Left forelimb (tissue), 1 donor: ENCODE data around the gene MOSPD2.

Experiments used
- DNase-seq: peaks from one replicate; pipeline ENCODE4 v3.0.0-alpha.2; 2018; ENCODE audit warnings: low spot score

MOSPD2 gene

DNA sequence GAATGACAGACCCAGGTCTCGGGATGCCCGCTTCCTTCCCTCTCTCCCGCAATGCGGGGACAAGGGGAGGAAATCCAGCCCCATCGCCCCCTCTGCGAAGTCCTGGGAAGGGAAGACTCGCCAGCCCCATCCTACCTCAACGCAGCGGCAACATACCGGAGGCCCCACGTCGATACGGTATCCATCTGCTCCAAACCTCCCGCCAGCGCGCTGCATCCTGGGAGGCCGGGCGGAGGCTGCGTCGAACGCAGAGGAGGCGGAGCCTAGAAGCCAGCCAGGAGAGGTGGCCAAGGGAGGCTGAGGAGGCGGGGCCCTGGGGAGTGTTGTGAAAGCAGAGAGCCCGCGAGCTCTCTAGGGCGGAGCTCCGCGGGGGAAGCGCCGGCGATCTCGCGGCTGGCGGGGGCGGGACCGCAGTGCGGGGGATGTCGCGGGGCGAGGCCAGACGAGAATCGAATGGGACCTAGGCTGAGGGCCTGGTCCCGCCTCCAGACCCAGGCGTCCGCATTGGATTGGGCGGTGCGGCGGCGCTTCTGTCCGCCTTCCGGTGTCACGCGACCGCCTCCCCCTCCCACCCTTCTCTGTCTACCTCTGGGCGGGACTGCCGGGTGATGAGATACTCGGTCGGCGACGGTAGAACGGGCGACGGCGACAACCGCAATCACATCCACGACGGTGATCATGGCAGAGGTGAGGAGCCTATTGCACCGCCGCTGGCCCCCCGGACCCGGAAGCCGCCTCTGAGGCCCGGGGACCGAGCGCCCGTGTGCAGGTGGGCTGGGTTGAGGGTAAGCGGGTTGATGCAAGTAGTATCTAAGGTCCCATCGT is at the start of gene MOSPD2, which contains the start of gene FANCB:
Gene MOSPD2 (plus strand): TSS at position 571 of the 825 bp plus-strand sequence. CDS start 108 bp downstream, at position 679.
Gene FANCB (minus strand): TSS at position 219 of the 825 bp plus-strand sequence. CDS start 7,559 bp downstream, outside the sequence.
- peak; percentile 91 for DNase-seq

DNA sequence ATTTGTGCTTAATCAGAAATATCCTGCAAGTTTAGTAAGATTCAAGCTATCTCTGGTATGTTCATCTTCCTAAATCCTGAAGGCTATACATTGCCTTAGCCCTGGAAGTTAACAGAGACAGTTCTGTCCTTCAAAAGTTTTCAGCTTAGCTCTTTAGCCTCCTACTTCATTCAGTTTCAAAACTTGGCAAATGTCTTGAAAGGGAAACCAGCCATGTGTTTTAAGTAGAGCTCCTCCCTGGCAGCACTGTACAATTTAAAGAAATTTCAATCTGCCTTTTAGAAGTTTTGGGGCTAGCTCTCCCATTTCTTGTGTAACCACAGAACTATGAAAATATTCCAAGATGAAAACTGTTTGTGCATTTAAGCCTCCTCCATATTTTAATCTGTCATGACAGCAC is 47.4 kb upstream of the MOSPD2 start:
- DNase-seq, result no peak

DNA sequence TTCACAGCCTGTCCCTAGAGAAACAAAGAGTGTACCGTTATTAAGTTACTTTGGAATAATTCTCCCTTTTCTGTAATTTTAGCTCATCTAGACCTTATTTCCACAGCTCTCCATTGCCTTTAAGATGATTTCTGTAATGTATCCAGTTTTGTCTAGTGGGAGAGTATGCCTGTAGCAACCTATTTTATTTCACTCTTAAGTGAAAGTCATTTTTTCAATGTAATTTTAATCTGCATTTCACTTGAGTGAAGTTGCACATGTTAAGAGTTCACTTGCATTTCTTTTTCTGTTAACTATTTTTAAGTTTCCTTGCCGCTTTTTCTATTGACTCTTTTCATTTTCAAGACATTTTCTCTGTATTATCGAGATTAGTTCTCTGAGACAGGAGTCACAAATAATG is 46.9 kb upstream of the MOSPD2 start:
- no peak for DNase-seq

DNA sequence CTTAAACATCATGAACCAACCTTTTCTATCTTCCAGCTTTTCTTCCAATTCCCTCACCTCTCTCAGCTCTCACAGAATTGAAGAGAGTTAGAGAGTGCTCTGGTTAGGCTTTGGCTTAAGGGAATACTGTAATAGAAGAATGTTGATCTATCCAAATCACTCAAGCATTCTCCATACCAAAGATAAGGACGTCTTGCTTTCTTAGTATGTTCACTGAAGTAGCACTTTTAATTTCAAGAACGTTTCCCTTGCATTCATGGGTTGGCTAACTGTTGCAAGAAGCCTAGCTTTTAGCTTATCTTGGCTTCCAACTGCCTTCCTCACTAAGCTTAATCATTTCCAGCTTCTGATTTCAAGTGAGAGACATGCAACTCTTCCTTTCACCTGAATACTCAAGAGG is 43.6 kb upstream of the MOSPD2 start:
- no peak for DNase-seq

DNA sequence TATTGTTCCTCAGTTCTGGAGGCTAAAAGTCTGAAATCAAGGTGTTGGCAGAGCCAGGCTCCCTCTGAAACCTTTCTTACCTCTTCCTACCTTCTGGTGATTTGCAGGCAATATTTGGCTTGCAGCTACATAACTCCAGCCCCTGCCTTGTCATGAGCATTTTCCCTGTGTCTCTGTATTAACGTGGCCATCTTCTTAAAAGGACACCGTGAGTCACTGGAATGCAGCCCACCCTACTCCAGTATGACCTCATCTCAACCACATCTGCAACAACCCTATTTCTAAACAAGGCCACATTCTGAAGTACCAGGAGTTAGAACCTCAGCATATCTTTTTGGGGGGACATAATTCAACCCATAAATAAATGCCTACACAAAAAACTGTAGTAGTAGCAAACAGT is 41.1 kb upstream of the MOSPD2 start:
- DNase-seq, result no peak

DNA sequence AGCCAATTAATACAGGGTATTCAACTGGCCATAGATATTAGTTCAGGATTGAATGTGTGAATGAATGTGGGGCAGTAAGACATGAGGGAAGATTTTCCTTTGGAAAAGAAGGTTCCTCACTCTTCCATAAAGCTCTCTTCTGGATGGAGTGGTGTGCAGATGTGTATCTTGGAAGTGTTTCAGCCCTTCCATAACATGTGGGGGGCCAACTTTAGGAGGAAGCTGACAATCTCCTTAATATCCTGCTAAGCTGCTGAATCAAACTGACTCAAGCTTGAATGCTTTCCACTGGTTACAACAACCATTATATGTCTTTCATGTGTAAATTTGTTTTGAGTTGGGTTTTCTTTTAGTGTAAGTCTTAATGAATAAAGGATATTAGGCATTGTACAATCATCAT is 40.6 kb upstream of the MOSPD2 start:
- DNase-seq, result no peak

DNA sequence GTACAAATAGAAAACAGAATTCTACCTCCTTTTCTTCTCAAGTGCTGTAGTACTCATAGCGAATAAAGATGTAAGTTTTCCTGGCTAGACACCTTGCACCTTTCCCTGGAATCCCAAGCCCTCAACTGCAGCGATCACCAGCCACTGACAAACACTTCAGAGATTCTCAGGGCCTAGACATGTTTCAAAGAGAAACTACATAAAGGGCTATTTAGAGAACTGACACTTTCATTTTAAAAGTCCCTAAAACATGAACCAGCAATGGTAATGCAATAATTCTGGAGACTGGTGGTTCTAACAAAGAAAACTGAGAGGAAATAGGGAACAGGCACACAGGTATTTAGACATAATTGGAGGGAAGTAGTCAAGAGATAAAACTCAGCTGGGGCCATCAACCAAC is 36.1 kb upstream of the MOSPD2 start:
- DNase-seq, result no peak

DNA sequence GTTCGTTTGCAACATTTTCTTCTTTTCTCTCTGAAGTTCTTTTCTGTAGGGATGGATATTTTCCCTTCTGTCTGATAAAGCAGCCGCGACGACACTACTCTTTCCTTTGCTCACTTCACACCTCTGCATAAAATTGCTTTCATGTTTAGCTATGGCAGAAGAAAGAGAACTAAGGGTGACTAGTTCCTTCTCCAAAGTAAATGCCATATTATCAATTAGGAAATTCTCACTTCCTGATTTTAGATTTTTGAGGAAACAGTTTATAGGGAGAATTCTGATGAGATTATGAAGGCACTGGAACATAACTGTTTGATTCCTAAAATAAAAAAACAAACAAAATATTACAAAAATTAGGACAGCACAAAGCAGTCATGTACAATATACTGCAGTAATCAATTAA is 29.6 kb upstream of the MOSPD2 start:
- no peak for DNase-seq

DNA sequence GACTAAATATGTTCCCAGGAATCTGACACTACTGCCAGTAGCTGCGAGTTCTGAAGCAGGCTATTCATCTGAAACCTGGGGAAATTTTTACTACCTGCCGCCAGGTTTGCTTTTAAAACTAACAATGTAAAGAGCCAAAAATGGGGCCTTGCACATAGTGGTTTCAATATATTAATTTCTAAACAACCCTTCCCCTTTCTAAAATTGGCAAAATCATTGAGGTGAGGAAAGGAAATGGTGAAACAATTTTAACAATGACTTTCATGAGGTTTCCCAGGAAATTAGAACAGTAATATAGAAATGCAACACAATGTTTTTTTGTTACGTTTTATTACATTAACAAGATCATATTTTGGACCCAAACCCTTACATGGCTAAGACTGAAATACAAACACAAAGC is 21.7 kb upstream of the MOSPD2 start:
- no peak for DNase-seq

DNA sequence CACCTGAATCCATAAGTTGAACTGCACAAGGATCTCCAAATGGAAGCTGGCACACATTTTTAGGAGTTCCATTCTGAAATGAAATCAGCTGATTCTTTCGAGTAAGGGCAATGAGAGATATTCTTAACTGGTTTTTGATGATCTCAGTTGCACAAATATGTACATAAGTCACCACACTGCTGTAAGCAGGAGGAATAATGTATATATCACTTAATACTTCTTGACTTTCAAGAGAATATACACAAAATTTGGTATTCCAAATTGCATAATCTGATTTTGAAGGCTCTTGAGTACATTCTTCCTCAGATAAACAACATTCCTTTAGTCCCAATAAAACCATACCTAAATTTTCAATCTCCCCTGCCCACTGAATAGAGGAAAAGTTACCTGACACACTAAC is 8.6 kb upstream of the MOSPD2 start:
- no peak for DNase-seq

DNA sequence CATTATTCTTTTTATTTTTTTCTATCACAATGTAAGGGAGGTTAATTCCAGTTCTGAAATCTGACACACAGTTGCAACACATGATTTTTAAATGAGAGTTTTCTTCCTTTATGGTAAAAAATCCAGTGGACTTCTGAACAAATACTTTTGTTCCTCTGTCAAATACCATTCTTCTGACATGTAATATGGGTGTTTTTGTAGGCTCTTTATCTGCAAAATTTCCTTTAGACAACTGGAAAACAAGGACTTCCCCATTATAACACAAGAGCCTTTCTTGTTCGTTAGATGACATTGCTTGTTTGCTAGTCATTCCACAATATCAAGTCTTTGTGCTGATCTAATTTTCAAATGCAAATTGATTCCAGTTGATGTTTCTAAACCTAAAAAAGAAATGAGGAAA is 8.0 kb upstream of the MOSPD2 start:
- no peak for DNase-seq

DNA sequence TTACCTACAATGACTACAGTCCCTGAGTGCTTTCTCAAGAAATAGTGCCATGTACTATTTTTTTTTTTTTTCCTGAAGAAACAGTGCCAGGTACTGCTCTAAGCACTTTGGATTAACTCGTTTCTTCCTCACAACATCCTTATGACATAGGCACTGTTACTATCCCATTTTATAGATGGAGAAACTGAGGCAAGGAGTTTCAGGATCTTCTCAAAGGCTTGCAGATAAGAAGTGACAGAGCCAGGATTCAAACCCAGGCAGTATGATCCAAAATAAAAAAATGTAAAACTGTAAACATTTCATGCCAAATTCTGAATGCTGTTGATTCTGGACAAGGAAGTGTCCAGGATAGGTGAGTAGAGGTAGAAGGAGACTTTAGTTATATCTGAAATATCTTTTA is 1.5 kb upstream of the MOSPD2 start:
- DNase-seq, result no peak

DNA sequence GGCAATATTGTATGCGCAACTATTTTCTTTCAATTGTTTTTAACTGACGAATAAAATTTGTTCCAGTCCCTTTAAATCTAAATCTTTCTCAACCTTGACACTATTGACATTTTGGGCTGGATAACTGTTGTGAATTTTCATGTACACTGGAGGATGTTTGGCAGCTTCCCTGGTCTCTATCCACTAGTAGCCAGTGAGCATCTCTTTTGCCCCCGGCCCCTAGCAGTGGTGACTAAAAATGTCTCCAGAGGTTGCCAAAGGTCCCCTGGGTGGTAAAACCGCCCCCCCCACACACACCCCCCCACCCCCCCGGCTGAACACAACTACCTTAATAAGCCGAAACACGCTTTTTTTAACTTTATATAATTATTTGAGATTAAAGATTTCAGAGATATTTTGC is 866 bp upstream of the MOSPD2 start:
- DNase-seq, result no peak

DNA sequence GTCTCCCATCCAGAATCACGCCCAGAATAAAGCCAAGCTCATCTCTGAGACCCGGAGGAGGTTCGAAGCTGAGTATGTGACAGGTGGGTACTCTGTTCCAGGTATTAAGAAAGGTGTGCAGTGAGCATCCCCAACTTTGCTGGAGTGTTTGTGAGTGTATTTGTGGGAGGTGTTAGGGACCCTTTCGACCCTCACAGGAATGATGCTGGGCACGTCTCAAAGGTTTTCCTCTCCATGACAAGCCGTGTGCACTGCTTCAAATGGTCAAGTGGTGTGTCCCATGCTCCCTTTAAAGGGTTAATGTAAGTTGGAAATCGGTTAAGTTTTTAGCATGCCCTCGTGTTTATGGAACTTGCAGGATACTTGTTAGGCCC is 442 bp downstream of the MOSPD2 start:
- no peak for DNase-seq

DNA sequence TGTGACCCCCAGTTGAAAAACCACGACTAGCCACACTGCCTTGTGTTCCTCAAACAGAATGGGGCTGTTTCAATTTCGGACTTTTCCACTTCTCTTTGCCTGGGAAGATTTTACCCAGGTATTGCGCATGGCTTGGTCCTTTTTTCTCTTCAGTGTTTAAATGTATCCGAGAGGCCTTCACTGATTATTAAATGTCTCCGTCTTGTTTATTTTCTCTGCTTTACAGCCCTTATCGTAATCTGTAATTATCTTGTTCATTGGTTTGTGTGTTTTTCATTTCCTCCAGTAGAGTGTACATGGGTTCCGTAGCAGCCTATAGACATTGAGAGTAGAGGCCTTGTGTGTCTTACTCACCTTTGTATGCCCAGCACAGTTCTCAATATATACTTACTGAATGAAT is 2.4 kb downstream of the MOSPD2 start:
- DNase-seq, result no peak

DNA sequence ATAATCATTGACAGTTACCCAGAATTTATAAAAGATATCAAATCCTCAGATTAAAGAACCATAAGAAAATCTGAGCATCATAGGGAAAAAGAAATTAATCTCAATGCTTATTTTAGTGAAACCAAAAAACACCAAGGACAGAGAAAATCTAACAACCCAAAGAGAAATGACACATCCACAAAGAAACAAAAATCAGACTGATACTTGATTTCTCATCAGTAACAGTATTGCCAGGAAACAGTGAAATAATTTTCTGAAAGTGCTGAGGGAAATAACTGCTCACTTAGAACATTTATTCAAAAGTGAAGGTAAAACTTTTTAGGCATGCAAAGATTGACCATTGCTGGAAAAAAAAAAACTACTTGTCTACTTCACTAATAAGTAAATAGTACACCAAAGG is 10.6 kb downstream of the MOSPD2 start:
- DNase-seq, result no peak

DNA sequence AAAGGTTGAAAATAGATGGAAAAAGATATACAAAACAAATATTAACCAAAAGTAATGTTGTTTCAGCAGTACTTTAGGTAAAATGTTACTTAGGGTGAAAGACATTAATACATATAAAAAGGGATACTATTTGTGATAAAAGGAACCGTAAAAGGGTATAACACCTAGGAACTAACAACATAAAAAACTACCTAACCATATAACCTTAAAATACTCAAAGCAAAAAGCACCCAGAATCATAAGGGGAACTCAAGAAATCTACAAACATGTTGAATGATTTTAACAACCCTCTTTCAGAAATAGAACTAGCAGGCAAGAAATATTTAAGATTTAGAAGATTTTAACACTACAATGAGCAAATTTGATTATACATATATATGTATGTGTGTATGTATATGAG is 11.5 kb downstream of the MOSPD2 start:
- DNase-seq, result no peak

DNA sequence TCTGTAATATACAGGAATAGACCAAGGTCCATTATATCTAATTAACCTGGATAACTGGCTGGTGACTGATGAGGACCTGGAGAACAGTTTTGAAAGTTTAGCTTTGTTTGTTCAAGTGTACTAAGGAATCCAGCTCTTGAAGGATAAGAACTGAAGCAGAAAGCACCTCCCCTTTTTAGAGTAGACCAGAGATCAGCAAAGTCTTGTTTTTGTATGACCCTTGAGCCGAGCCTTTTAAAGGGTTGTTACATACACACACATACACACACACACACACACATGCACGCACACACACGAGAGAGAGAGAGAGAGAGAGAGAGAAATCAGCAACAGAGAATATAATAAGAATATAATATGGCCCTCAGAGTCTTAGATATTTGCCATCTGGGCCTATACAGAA is 13.0 kb downstream of the MOSPD2 start:
- DNase-seq, result no peak

DNA sequence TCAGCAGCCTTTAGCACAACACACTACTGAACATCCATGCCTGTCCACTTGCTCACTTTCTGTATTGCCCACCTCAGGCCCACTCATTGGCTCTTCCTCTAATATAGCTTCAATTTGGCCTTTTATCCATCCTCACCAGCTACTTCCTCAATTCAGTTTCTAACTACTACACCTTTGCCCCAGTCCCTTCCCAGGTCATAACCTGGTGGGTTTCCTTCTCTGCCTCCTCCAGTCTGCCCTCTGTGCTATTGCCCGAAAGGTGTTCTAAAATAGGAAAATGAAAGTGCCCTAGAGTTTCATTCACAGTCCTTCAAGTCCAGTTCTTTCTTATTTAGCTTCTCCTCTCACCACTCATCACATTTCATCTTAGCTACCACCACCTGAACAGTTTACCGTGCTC is 23.1 kb downstream of the MOSPD2 start:
- DNase-seq, result no peak

DNA sequence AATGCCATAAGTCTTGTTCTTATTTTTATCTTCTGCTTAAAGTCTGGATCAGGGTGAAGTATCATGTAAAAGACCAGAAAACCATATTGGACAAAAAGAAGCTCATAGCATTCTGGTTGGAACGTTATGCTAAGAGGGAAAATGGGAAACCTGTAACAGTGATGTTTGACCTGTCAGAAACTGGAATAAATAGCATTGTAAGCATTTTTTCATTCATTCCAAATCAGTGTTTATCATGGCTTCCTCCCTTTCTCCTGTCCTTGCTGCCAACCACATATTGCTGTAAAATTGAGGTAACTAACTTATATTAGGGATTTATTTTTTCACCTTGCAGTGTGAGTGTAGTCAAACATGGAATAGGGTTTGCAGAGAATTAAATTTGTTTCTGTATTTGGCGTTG is 23.8 kb downstream of the MOSPD2 start:
- DNase-seq, result no peak

DNA sequence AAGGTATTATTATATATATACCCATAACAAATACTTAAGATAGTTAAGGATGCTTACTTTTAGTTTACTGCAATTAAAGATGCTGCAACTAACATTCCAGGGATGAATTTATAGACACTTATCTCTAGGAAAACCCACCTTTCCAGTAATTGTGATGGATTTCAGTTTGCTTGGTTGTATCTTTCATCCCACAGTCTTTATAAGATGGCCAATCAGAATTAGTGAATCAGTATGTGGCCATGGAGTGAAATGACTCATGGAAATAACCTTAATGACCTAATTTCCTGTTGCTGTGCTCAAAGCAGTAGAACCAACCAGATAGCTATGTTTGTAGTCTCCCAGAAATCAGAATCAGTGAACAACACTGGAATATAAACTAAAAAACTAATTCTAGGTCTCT is 26.4 kb downstream of the MOSPD2 start:
- DNase-seq, result no peak

DNA sequence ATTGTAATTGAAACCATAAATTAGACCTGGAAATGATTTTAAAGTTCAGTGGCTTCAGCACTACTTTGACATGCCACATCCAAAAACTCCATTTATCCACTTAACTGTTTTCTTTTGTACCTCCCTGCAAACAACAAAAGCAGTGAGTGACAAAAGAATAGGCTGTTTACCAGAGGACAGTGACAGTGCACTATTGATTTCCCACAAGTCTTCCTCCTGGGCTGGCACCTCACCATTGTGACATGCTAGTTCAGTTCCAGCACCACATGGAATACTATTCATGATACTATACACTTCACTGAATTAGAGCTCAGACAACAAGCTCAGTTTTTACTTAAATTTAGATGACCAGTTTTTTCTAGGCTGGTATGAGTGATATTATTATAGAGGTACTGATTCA is 29.3 kb downstream of the MOSPD2 start:
- DNase-seq, result no peak

DNA sequence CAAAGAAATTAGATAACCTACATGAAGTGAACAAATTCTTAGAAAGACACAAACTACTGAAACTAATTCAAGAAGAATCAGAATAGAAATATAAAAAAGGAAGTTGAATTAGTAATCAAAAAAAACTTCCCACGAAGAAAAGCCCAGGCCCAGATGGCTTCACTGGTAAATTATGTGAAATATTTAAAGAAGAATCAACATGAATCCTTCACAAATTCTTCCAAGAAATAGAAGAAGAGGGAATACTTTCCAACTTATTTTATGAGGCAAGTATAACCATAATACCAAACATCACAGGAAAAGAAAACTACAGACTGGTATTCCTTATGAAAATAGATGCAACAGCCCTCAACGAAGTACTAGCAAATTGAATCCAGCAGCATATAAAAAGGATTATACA is 30.7 kb downstream of the MOSPD2 start:
- DNase-seq, result no peak

DNA sequence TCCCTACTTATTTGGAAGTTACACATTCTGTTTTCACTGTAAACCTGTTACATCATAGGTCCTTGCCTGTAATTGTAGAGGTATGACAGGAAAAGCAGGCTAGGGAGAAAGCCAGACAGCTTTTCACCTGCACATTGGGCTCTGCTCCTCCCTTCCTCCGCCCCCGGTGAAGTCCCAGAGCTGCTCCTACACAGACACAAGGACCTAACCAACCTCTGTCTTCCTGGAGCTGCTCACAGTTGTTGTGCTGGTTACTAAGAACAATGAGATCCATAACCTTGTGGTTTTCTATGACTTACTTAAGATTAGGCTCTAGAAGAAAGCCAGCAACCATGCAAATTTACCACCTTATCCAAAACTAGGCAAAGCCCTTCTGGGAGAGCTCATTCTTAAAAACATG is 40.0 kb downstream of the MOSPD2 start:
- no peak for DNase-seq
